Muscle layer of duodenum (tissue), 2 donors: ENCODE data around the gene ARID1B.
A peak's percentile ranks its signal among the peaks of the same experiment; 100 is the strongest.

ENCODE experiments used
- H3K27ac ChIP-seq: one replicate; pipeline ENCODE4 v1.7.0; 2013; ENCODE audit warnings: mild to moderate bottlenecking, low read length
- H3K27me3 ChIP-seq: one replicate; pipeline ENCODE4 v1.7.0; 2013; ENCODE audit warnings: low read depth, mild to moderate bottlenecking, control low read depth, low read length
- H3K36me3 ChIP-seq, 2 donors: one replicate each; pipeline ENCODE4 v1.7.0; 2013; ENCODE audit warnings: low read length in 2 of 2, control low read depth in 1 of 2, mild to moderate bottlenecking in 1 of 2; ENCODE audit not compliant: insufficient read depth in 2 of 2, control insufficient read depth in 1 of 2
- H3K4me1 ChIP-seq, 2 donors: one replicate each; pipeline ENCODE4 v1.7.0; 2013; ENCODE audit warnings: low read length in 2 of 2, mild to moderate bottlenecking in 2 of 2, control low read depth in 1 of 2, moderate library complexity in 1 of 2; ENCODE audit not compliant: insufficient read depth in 2 of 2, control insufficient read depth in 1 of 2
- H3K4me3 ChIP-seq, 2 donors: one replicate each; pipeline ENCODE4 v1.7.0; 2013; ENCODE audit warnings: low read length in 2 of 2, low read depth in 1 of 2, mild to moderate bottlenecking in 1 of 2
- H3K9me3 ChIP-seq, 2 donors: one replicate each; pipeline ENCODE4 v1.7.0; 2013; ENCODE audit warnings: low read length in 2 of 2, control low read depth in 1 of 2, mild to moderate bottlenecking in 1 of 2; ENCODE audit not compliant: control insufficient read depth in 1 of 2
- donor health status: healthy.

Gene ARID1B

DNA sequence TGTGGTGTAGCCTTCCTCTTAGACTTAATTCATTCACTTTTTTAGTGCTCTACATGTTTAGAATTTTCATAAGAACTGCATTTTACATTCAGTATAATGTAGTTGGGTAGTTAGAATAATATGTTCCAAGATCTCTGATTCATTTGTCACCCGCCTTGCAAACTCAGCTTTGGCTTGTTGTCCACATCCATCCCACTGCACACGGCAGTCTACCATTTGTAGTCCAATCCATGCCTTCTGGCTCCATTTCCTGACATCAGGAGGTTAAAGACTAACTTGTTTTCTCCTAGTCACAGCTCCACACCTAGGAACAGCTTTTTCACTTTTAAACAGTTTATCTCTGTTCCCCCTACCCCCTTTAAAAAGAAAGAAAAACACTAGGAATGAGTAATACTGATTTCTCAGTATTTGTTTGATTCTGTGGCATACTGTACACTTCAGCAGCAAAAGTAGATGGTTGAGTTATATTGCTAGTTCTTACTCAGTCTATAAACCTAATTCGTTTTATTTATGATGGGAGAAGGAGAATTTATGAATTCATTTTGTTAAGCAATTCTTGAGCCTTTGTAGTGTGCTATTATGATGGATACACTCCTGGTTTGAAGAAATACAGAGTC, 180.9 kb downstream of the ARID1B start:
- Histone ChIP-seq H3K4me3 (no peak overlapping the region), H3K27ac (no peak overlapping the region), H3K4me1 (peaks cover 13 to 28% of the 10 kb centered on the region in 2 donors), H3K27me3 (no peaks in the 10 kb centered on the region), H3K9me3 (no peaks in the 10 kb centered on the region), H3K36me3 (no peaks in the 10 kb centered on the region)

GRCh38 chr6:156960525-156960924, 183.3 kb downstream of the ARID1B start:
- H3K27ac ChIP-seq: no peak overlapping the region
- no peaks in the 10 kb centered on the region for H3K27me3 ChIP-seq
- H3K9me3 ChIP-seq: no peaks in the 10 kb centered on the region
- H3K36me3 ChIP-seq: no peaks in the 10 kb centered on the region
- H3K4me1 ChIP-seq: peaks cover 4 to 20% of the 10 kb centered on the region in 2 donors
- H3K4me3 ChIP-seq: no peak overlapping the region

GRCh38 chr6:156961282-156961892, 184.2 kb downstream of the ARID1B start:
- no peaks in the 10 kb centered on the region for H3K27me3 ChIP-seq
- no peak overlapping the region for H3K27ac ChIP-seq
- no peaks in the 10 kb centered on the region for H3K36me3 ChIP-seq
- H3K4me3 ChIP-seq: no peak overlapping the region
- peaks cover 0 to 11% of the 10 kb centered on the region in 2 donors for H3K4me1 ChIP-seq
- no peaks in the 10 kb centered on the region for H3K9me3 ChIP-seq

GRCh38 chr6:156963712-156964700, 186.8 kb downstream of the ARID1B start:
- H3K36me3 ChIP-seq: no peaks in the 10 kb centered on the region
- H3K4me3 ChIP-seq: peak overlapping the region; percentile 11 to 46
- no peak overlapping the region for H3K27ac ChIP-seq
- no peaks in the 10 kb centered on the region for H3K27me3 ChIP-seq
- peaks cover 0 to 4% of the 10 kb centered on the region in 2 donors for H3K4me1 ChIP-seq
- no peaks in the 10 kb centered on the region for H3K9me3 ChIP-seq

GRCh38 chr6:156967852-156968251, 190.7 kb downstream of the ARID1B start:
- H3K4me1 ChIP-seq: peaks cover 0 to 18% of the 10 kb centered on the region in 2 donors
- H3K27ac ChIP-seq: no peak overlapping the region
- no peaks in the 10 kb centered on the region for H3K36me3 ChIP-seq
- H3K9me3 ChIP-seq: no peaks in the 10 kb centered on the region
- no peaks in the 10 kb centered on the region for H3K27me3 ChIP-seq
- H3K4me3 ChIP-seq: no peak overlapping the region

DNA sequence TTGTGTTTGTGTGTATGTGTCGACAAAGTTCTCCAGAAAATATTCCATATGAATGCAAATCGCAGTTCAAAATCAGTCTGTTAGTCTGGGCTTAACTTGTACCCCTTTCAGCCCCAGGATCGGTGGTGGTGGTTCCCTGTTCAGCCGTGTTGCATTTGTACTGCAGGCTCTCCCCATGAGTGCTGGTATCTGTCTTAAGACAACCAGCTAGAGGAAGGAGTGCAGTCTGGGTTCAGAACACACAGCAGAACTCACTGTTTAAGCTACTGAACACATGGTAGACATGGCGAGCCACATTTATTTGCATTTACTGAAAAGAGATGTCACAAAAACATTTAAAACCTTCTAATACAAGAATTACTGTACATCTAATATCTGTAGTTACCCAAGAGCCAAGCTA, 192.1 kb downstream of the ARID1B start:
- Histone ChIP-seq H3K36me3 (no peaks in the 10 kb centered on the region), H3K27me3 (no peaks in the 10 kb centered on the region), H3K9me3 (no peaks in the 10 kb centered on the region), H3K4me3 (no peak overlapping the region), H3K27ac (no peak overlapping the region), H3K4me1 (peaks cover 0 to 15% of the 10 kb centered on the region in 2 donors)

DNA sequence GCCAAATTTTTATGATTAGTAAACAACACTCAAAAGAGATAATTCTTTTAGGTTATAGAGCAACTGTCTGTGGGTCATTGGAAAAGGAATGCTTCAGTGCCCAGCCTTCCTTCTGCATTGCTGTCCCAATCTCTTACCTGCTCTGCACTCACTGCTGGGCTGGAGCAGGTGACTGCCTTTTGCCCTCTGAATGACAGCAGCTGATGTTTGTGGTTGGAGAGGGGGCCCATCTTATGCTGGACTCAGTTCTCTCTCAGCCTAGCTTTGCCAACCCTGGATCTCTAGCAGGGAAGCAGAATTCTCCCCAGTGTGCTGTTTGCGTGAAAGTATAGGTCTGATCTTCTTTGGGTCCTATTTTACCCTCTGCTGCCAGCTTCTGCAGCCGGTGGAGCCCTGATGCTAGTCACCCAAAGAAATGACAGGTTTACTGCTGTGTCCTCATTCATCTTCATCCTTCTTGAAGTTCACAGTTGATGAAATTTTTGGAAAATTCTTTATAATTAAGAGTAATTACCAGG, 193.5 kb downstream of the ARID1B start:
- no peak overlapping the region for H3K4me3 ChIP-seq
- H3K36me3 ChIP-seq: no peaks in the 10 kb centered on the region
- no peaks in the 10 kb centered on the region for H3K27me3 ChIP-seq
- peaks cover 0 to 14% of the 10 kb centered on the region in 2 donors for H3K4me1 ChIP-seq
- no peaks in the 10 kb centered on the region for H3K9me3 ChIP-seq
- H3K27ac ChIP-seq: no peak overlapping the region

DNA sequence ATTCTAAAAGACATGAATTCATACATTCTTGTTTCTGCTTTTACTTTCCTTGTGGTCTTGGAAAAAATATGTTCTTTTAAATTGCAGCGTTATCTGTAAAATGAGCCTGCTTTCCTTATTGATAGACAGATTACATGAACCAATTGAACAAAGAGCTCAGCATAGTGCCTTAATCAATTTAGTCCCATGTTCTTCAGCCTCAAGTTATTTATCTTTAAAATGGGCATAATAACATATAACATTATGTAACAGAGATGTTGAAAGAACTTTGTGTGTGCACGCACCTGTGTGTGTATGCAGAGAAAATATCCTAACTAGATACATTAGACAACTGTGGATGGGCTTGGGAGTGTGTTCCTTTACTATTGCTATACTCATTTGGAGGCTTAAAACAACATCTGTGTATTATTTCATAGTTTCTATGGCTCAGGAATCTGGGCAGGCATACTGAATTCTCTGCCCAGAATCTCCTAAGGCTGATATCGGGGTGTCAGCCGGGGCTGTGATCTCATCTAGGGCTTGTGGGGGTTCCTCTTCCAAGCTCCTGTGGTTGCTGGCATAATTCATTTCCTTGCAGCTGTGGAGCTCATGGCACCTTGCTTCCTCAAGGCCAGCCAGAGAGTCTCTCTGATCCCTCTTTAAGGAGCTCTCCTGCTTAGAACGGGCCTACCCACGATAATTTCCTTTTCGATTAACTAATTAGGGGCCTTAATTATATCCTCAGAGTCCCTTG, 194.1 kb downstream of the ARID1B start:
- Histone ChIP-seq H3K36me3 (no peaks in the 10 kb centered on the region), H3K4me1 (peaks cover 0 to 20% of the 10 kb centered on the region in 2 donors), H3K27ac (no peak overlapping the region), H3K4me3 (no peak overlapping the region), H3K27me3 (no peaks in the 10 kb centered on the region), H3K9me3 (no peaks in the 10 kb centered on the region)

DNA sequence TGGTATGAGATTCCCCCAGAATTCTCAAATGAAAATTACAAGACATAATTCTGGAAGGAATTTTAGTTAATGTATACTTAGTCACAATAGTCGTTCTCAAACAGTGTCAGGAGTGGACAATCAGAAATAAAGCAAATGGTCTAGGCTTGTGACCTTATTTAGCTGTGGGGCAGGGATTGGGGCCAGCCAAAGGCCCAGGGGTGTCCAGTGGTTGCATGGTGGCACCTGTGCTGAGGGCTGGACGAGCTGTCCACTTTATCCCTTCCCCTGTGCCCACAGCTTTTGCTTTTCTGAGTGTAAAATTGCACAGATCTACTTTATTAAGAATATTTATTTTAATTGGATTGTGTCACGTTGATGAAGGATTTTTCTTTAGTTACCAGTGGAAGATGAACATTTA, 195.0 kb downstream of the ARID1B start:
- H3K9me3 ChIP-seq: no peaks in the 10 kb centered on the region
- H3K27ac ChIP-seq: no peak overlapping the region
- no peaks in the 10 kb centered on the region for H3K36me3 ChIP-seq
- peaks cover 0 to 20% of the 10 kb centered on the region in 2 donors for H3K4me1 ChIP-seq
- H3K4me3 ChIP-seq: no peak overlapping the region
- H3K27me3 ChIP-seq: no peaks in the 10 kb centered on the region

DNA sequence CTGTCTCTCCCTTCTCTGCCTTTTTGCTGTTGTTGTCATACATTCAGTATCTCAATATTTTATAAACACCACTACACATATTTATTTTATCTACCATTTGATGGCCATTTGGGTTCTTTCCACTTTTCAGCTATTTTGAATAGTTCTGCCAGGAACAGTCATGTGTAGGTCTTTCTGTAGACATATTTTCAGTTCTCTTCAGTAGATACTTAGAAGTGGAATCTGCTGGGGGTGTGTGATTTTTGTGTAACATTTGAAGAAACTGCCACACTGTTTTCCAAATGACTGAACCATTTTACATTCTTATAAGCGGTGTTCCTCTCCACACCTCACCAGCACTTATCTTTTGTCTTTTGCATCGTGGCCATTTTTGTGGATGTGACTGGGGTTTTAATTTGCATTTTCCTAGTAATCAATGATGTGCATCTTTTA, 197.7 kb downstream of the ARID1B start:
- Histone ChIP-seq H3K4me1 (peaks cover 5 to 27% of the 10 kb centered on the region in 2 donors), H3K9me3 (no peaks in the 10 kb centered on the region), H3K4me3 (no peak overlapping the region), H3K36me3 (no peaks in the 10 kb centered on the region), H3K27ac (no peak overlapping the region), H3K27me3 (no peaks in the 10 kb centered on the region)
